Activated CD4-positive, alpha-beta memory T cell treated with anti-CD3 and anti-CD28 coated beads for 36 hours (primary cell): ENCODE measurements around the gene APOBR. TPM values are rescaled to one million over a fixed set of nuclear protein-coding genes. Genes with fewer than 3 reads are reported as not detected.
"Not testable (repeated sequence)": the region's sequence is repeated elsewhere in the genome, so short reads cannot be mapped to it uniquely, and the experiment has no call there.

Experiments used
- CTCF ChIA-PET: fragments of 350-600 bp; sonication (Branson Sonifier 250); formaldehyde crosslinking; loops from one replicate; lab custom pipeline; 2021; ENCODE audit warnings: antibody characterized with exemption, inconsistent platforms; lab: Charles Lee
- POLR2A ChIA-PET: fragments of 350-600 bp; sonication (Branson Sonifier 250); formaldehyde crosslinking; loops from one replicate; lab custom pipeline; 2021; ENCODE audit warnings: antibody characterized with exemption; lab: Charles Lee
- DNase-seq: peaks from one replicate; pipeline ENCODE4 v3.0.0-alpha.2; 2020
- H3K27ac Mint-ChIP-seq: one replicate; pipeline ENCODE4 v1.8.0; 2021; ENCODE audit warnings: mixed read lengths
- H3K27me3 Mint-ChIP-seq: one replicate; pipeline ENCODE4 v1.8.0; 2021; ENCODE audit warnings: mixed read lengths
- H3K36me3 Mint-ChIP-seq: one replicate; pipeline ENCODE4 v1.8.0; 2021; ENCODE audit warnings: mixed read lengths
- H3K4me1 Mint-ChIP-seq: one replicate; pipeline ENCODE4 v1.8.0; 2021; ENCODE audit warnings: low read depth, mixed read lengths
- H3K4me3 Mint-ChIP-seq: one replicate; pipeline ENCODE4 v1.8.0; 2021; ENCODE audit warnings: mild to moderate bottlenecking, mixed read lengths
- H3K9me3 Mint-ChIP-seq: one replicate; pipeline ENCODE4 v1.8.0; 2021; ENCODE audit warnings: mixed read lengths
- intact Hi-C: fragments of 100-400 bp; cut with micrococcal nuclease; formaldehyde crosslinking; loops from one replicate; pipeline ENCODE4 v1.15.1; 2023
- total RNA-seq, 2 experiments: library from RNA; stranded (reverse); gene quantifications; one replicate each; pipeline ENCODE4 v1.2.3, GENCODE V29; 2021

APOBR gene, protein sequence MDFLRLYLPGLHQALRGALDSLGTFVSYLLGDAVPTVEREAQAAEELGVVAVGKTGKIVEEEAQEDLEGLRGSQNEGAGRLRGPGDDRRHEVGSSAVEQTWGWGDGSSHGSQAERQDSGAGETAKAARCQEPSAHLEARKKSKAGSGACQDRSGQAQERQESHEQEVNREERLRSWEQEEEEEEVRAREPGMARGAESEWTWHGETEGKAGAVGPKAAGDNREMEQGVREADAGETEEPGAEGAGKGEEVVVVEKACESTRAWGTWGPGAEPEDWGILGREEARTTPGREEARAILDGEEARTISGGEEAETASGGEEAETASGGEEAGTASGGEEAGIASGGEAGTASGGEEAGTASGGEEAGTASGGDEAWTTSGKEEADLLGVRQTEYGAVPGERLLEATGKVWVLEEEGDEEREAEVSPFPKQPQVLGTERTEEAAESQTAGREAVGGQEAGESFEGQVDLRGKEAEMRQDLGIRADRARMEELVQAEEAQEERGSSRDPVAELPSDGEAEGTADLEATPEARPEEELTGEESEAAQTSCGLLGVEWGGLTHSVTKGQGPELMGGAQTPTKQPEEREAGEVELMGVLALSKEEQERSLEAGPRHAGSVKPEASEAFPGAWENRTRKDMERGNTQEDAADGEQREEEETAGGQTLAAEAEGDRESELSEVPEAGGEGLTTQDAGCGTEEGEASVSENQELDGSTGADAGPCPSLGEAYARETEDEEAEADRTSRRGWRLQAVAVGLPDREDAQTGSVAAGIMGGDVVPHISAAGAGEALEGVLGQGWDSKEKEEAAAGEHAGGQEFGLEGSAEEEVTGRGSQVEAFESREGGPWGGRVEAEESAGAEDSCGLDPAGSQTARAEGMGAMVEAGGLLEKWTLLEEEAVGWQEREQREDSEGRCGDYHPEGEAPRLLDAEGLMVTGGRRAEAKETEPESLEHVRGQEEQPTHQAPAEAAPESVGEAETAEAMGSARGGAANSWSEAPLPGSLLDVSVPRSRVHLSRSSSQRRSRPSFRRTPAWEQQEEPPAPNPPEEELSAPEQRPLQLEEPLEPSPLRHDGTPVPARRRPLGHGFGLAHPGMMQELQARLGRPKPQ
- 1 to 10 TPM; 2.9 to 3.1 TPM for total RNA-seq

DNA sequence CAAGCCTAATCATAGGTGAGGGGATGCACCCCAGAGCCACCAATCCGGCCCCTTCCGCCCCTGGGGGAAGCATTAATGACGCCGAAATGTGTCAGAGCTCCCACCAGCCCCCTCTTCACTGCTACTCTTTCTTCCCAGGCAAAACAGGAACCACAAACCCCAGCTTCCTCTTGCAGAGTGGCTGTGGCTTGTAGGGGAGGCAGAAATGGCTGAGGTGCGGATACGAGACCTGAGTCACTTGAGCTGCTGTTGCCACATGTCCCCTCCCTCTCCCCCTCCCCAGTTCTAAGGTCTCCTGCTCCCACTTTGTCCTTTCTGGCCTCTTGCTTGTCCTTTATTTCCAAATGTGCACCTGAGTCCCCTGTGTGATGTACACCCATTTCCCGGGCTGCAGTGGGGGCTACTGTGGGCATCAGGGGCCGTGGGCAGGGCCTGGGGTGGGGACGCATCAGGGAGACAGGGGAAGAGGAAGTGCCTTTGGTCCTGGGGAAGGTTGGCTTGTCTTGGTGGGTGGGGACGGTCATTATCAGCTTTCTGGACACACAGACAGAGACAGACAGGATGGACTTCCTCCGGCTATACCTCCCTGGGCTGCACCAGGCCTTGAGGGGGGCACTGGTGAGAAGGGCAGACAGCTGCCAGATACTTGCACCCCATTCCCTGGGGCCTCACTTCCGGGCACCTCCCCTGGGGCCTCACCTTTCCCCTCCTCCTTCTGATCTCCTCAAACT is at the start of gene APOBR:
Gene APOBR (plus strand): TSS at position 523 of the 731 bp plus-strand sequence. CDS start 39 bp downstream, at position 562.
- Mint-ChIP-seq H3K36me3 (peaks cover under 1% of the 10 kb centered on the region), H3K4me3 (peak within 1 kb of the TSS; percentile 75), H3K27me3 (no peaks in the 10 kb centered on the region), H3K9me3 (no peaks in the 10 kb centered on the region), H3K4me1 (peaks cover 53% of the 10 kb centered on the region), H3K27ac (peak within 1 kb of the TSS; percentile 100)
- peak; percentile 94 for DNase-seq
- intact Hi-C loops = loop anchor here (1.0 kb wide), 2 partner anchors 61 to 353 kb away; no protein-coding TSS in a partner anchor
- CTCF ChIA-PET = interaction anchor here (0.6 kb wide), 2 partner anchors 58 to 1225 kb away, joined by 3 to 4 read pairs; no protein-coding TSS in a partner anchor
- POLR2A ChIA-PET = interaction anchor here (0.6 to 1.3 kb wide), 5 partner anchors 14 to 338 kb away, joined by 3 to 4 read pairs (median 3); no protein-coding TSS in a partner anchor

DNA sequence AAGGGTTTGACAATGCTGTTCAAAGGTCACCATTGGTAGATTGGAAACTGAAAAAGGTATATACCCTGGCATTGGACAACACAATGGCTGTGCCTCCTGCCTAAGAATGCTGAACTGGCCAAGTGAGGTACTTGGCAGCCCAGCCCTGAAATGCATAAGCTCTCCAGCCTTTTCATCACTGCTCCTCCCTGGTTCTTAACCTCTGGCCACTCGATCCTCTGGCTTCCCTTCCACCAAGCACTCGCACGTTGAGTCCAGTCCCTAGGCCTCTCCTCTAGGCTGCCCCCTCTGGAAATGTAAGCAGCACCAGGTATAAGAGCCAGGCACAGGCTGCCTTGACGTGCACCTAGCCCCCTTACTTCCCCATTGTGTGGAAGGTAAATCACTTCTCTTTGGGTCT is 48.1 kb upstream of the APOBR start:
- H3K4me3 Mint-ChIP-seq, H3K27me3 Mint-ChIP-seq, intact Hi-C loops, DNase-seq, H3K36me3 Mint-ChIP-seq, POLR2A ChIA-PET, H3K9me3 Mint-ChIP-seq, H3K27ac Mint-ChIP-seq, H3K4me1 Mint-ChIP-seq, CTCF ChIA-PET: not testable (repeated sequence)

DNA sequence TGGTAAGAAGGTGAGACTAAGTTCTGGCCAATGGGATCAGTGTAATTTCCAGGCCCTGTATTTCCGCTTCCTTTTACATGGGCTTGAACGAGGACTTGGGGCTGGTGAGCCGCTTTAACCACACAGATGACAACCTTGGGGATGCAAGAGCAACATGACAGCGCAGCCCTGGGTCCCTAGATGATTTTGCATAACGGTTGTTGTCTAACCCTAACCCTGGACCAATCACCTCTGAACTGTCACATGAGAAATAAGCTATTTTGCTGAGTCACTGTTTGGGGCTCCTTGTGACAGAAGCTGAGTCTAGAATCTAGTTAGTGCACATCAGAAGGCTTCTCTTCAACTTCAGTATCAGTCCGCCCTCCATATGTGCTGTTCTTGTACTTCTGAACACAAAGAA is 47.4 kb upstream of the APOBR start:
- H3K9me3 Mint-ChIP-seq, H3K27ac Mint-ChIP-seq, H3K4me1 Mint-ChIP-seq, intact Hi-C loops, POLR2A ChIA-PET, H3K36me3 Mint-ChIP-seq, H3K27me3 Mint-ChIP-seq, DNase-seq, H3K4me3 Mint-ChIP-seq, CTCF ChIA-PET: not testable (repeated sequence)

DNA sequence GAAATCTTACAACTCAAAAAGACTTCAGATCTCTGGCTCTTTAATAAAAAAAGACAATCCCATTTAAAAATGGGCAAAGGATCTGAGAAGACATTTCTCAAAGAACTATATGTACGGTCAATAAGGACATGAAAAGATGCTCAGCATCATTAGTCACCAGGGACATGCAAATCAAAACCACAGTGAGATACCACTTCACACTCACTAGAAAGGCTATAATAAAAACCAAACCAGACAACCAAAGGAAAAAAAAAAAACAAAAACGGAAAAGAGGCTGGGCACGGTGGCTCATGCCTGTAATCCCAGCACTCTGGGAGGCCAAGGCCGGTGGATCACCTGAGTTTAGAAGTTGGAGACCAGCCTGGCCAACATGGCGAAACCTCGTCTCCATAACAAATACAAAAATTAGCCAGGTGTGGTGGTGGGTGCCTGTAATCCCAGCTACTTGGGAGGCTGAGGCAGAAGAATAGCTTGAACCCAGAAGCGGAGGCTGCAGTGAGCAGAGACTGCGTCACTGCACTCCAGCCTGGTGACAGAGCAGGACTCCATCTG is 20.7 kb upstream of the APOBR start:
- POLR2A ChIA-PET = no interaction called here

GRCh38 chr16:28475221-28475620 is 19.2 kb upstream of the APOBR start:
- no peak for DNase-seq
- peaks cover 7% of the 10 kb centered on the region for H3K4me1 Mint-ChIP-seq
- peaks cover 24% of the 10 kb centered on the region for H3K36me3 Mint-ChIP-seq
- ChIA-PET CTCF (no interaction called here), POLR2A (no interaction called here)
- H3K9me3 Mint-ChIP-seq = no peaks in the 10 kb centered on the region
- no peaks in the 10 kb centered on the region for H3K27me3 Mint-ChIP-seq
- intact Hi-C loops = no loop called here
- H3K4me3 Mint-ChIP-seq = no peak overlapping the region
- H3K27ac Mint-ChIP-seq = no peak overlapping the region

More for the DNA sequence above, 20.7 kb upstream of the APOBR start:
- CTCF ChIA-PET = no interaction called here
- peaks cover 7% of the 10 kb centered on the region for H3K4me1 Mint-ChIP-seq
- peaks cover 22% of the 10 kb centered on the region for H3K36me3 Mint-ChIP-seq
- H3K4me3 Mint-ChIP-seq = no peak overlapping the region
- H3K27ac Mint-ChIP-seq = peak overlapping the region; percentile 61
- intact Hi-C loops = no loop called here
- DNase-seq = peak; percentile 16
- no peaks in the 10 kb centered on the region for H3K27me3 Mint-ChIP-seq
- H3K9me3 Mint-ChIP-seq = no peaks in the 10 kb centered on the region

DNA sequence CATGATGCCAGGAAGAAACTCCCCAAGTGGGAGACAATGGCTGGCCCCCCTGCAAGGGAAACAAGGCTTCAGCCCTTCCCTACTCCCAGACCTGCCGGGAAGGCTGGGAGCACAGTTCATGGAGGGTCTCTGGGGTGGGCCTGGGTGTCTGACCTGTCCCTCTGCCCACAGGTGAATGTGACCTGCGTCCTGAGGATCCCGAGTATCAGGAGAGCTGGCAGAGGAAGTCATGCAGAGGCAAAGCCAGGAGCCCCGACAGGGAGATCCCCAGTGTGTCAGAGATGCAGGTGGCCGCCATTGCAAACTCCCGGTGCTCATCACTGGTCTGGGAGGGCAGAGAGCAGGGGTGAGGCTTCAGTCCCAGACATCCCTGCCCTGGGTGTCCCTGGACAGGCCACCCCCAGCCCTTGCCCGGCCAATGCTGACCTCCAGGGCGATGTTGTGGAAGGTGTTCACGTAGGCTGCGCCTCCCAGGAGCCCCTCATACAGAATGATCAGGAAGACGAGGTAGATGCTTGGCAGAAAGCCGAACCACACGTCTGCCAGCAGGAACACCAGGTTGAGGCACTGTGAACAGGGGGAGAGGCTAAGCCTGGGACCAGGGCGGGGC is 17.0 kb upstream of the APOBR start:
- Mint-ChIP-seq H3K9me3 (no peaks in the 10 kb centered on the region), H3K27ac (no peak overlapping the region), H3K36me3 (peaks cover 22% of the 10 kb centered on the region), H3K4me1 (peaks cover 7% of the 10 kb centered on the region), H3K4me3 (no peak overlapping the region), H3K27me3 (no peaks in the 10 kb centered on the region)
- intact Hi-C loops = no loop called here
- no peak for DNase-seq
- CTCF ChIA-PET = no interaction called here
- POLR2A ChIA-PET = no interaction called here

DNA sequence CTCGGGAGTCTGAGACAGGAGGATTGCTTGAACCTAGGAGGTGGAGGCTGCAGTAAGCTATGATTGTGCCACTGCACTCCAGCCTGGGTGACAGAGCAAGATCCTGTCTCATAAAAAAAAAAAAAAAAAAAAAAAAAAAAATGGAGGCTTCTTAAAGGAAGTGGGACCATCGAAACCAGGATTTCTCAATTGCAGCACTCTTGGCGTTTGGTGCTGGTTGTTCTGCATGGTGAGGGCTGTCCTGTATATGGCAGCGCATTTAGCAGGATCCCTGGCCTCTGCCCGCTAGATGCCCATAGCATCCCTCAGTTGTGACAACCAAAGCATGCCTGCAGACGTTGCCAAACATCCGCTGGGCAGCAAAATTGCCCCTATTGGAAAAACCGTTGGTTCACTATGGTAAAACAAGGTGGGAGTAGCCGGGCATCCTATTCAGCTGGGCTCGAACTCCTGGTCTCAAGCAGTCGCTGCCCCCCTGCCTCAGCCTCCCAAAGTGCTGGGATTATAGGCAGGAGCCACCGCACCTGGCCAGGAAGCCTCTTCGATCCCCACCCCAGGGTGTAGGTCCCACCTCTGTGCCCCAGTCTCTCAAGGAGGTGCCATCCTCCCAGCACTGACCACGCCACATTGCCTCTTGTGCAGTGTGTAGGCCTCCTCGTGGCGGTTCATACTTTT is 15.8 kb upstream of the APOBR start:
- DNase-seq = no peak
- intact Hi-C loops = no loop called here
- Mint-ChIP-seq H3K4me1 (peaks cover 3% of the 10 kb centered on the region), H3K27ac (no peak overlapping the region), H3K36me3 (peaks cover 21% of the 10 kb centered on the region), H3K27me3 (no peaks in the 10 kb centered on the region), H3K4me3 (no peak overlapping the region), H3K9me3 (no peaks in the 10 kb centered on the region)
- ChIA-PET CTCF (no interaction called here), POLR2A (no interaction called here)

DNA sequence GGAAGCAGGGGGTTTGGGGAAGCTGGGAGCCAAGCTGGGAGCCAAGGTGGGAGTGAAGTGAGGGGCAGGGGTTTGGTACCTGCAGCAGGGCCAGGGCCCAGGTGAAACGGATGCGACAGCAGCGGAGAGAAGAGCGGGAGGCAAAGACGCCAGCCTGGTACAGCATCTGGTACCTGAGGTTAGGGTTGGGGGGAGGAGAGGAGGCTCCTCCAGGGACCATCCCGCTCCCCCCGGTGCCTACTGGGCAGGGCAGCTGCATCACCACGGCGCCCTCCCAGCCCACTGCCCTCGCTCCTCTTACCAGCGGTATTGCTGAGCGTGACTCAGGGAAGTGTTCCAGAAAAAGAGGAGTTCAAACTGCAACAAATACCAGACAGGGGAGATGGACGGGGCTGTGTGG is 12.4 kb upstream of the APOBR start:
- Mint-ChIP-seq H3K9me3 (no peaks in the 10 kb centered on the region), H3K36me3 (peaks cover 11% of the 10 kb centered on the region), H3K4me1 (peaks cover under 1% of the 10 kb centered on the region), H3K4me3 (no peak overlapping the region), H3K27me3 (no peaks in the 10 kb centered on the region), H3K27ac (no peak overlapping the region)
- ChIA-PET POLR2A (no interaction called here), CTCF (no interaction called here)
- DNase-seq = no peak
- intact Hi-C loops = no loop called here

DNA sequence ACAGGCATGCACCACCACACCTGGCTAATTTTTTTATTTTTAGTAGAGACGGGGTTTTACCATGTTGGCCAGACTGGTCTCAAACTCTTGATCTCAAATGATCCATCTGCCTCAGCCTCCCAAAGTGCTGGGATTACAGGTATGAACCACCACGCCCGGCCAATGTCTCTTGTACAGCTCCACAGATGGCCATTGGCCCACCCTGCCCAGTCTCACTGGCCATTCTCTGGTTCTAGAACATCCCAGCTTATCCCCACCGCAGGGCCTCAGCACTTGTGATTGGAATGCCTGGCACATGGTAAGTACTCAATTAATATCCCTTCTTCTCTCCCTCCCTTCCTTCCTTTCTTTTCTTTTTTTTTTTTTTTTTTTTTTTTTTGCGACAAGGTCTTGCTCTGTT is 11.1 kb upstream of the APOBR start:
- CTCF ChIA-PET = interaction anchor here (0.6 kb wide), 1 partner anchor 303 kb away, joined by 5 read pairs; no protein-coding TSS in a partner anchor
- POLR2A ChIA-PET, DNase-seq, H3K27me3 Mint-ChIP-seq, intact Hi-C loops, H3K4me1 Mint-ChIP-seq, H3K36me3 Mint-ChIP-seq, H3K27ac Mint-ChIP-seq, H3K9me3 Mint-ChIP-seq, H3K4me3 Mint-ChIP-seq: not testable (repeated sequence)

DNA sequence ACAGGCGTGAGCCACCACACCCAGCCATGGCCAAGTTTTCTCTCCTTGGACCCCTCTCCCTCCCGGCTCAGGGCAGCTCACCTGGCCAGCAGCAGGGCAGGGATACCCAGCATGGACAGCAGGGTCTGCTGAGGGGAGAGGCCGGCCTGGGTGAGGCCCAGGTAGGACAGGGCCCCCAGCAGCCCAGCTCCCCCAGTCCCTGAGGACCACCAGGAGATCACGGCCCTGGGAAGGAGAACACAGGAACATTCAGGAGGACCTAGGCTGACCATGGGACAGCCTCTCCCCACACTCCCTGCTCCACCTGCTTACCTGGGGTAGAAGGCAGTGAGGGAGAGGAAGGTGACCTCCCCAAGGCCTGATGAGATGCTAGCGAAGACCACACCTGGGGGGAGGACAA is 8.2 kb upstream of the APOBR start:
- intact Hi-C loops = no loop called here
- Mint-ChIP-seq H3K27ac (no peak overlapping the region), H3K36me3 (peaks cover 15% of the 10 kb centered on the region), H3K4me1 (peaks cover 20% of the 10 kb centered on the region), H3K27me3 (no peaks in the 10 kb centered on the region), H3K9me3 (no peaks in the 10 kb centered on the region), H3K4me3 (no peak overlapping the region)
- no peak for DNase-seq
- POLR2A ChIA-PET = no interaction called here
- CTCF ChIA-PET = no interaction called here
